Fibroblast of the aortic adventitia (primary cell): ENCODE results near the gene CRAT. TPM values are rescaled to one million over a fixed set of nuclear protein-coding genes. Genes with fewer than 3 reads are reported as not detected.

Source experiments
- DNase-seq: peaks from one replicate; pipeline ENCODE4 v3.0.0-alpha.2; 2010; ENCODE audit warnings: low read depth
- H3K4me3 ChIP-seq: 2 replicates; pipeline ENCODE4 v1.5.1; 2011; ENCODE audit warnings: low read depth, mild to moderate bottlenecking, control low read depth, low read length, moderate library complexity
- total RNA-seq: library from RNA; depleted of rRNA; stranded (reverse); fragments of >200 nt; gene quantifications from 2 replicates; pipeline ENCODE4 v1.2.3, GENCODE V29; 2012; ENCODE audit warnings: low replicate concordance
- TF ChIP-seq, protein P1 (sequence below): IDR thresholded peaks from 2 replicates; pipeline ENCODE4 v1.5.1; 2011; ENCODE audit warnings: mild to moderate bottlenecking, low read length, control low read depth, inconsistent platforms; ENCODE audit not compliant: insufficient read depth

CRAT gene
- total RNA-seq, 1 donor = 66.0 TPM

- DNase-seq = no peak
- TF ChIP-seq, protein P1, sequence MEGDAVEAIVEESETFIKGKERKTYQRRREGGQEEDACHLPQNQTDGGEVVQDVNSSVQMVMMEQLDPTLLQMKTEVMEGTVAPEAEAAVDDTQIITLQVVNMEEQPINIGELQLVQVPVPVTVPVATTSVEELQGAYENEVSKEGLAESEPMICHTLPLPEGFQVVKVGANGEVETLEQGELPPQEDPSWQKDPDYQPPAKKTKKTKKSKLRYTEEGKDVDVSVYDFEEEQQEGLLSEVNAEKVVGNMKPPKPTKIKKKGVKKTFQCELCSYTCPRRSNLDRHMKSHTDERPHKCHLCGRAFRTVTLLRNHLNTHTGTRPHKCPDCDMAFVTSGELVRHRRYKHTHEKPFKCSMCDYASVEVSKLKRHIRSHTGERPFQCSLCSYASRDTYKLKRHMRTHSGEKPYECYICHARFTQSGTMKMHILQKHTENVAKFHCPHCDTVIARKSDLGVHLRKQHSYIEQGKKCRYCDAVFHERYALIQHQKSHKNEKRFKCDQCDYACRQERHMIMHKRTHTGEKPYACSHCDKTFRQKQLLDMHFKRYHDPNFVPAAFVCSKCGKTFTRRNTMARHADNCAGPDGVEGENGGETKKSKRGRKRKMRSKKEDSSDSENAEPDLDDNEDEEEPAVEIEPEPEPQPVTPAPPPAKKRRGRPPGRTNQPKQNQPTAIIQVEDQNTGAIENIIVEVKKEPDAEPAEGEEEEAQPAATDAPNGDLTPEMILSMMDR = no peak
- H3K4me3 ChIP-seq = no peak overlapping the region
Observed at GRCh38 chr9:129097671-129098306, 12.8 kb downstream of the CRAT start.

DNA sequence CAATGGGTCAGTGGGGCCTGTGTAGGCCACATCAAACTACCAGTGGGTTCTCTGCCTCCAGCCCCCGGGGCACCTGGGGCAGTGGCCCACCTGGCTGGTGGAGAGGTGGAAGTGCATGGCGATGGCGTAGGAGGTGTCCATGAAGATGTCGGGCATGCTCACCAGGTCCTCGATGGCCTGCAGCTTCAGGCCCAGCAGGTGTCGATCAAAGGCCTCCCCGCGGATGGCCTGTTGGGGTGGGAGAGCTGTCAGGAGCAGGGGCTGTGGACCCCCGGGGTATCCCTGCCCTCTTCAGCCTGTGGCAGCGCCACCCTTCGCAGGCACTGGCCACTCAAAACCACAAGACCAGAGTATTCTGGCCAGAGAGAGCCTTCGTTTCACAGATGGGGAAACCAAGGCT is 14.7 kb downstream of the CRAT start:
- DNase-seq = no peak
- TF ChIP-seq, protein P1 = no peak
- no peak overlapping the region for H3K4me3 ChIP-seq

GRCh38 chr9:129095170-129095667 is 15.4 kb downstream of the CRAT start:
- H3K4me3 ChIP-seq = no peak overlapping the region
- TF ChIP-seq, protein P1 = no peak
- DNase-seq = no peak

DNA sequence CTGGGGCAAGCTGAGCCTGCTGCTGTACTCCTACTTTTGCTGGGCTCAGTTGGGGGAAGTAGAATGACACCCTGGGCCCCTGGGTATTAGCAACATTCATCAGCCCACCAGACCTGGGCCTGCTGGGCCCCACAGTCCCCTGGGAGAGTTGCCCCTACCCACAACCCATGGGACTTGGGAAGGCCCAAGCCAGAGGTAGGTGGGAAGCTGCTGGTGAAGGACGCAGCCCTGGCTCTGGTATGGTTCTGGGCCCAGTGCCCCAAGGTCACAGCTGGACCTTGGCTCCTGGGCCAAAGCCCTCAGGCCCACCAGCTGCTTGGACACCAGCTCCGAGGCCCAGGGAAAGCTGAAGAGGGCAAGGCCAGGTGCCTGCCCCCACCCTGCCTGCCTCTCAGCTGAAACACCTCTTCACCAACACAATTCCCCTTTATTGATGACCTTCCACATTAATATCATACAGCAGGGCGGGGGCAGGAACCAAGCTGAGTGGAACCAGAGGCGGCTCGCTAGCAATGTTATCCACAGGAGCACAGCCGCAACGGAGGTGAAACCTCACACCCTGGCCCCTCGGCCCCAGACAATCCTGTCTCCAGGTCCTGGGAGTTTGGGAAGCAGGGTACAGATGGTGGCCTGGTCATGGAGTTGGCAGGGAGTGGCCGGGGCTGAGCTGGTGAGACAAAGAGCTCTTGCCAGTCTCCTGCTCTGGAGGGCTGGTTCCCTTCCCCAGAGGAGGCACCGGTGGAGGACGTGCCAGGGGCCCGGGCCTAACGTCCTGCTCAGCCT is 16.0 kb downstream of the CRAT start:
- TF ChIP-seq, protein P1 = no peak
- no peak for DNase-seq
- H3K4me3 ChIP-seq = no peak overlapping the region

- TF ChIP-seq, protein P1 = no peak
- no peak for DNase-seq
Observed at GRCh38 chr9:129093602-129094386, 16.8 kb downstream of the CRAT start.

GRCh38 chr9:129089246-129089645 is 21.3 kb downstream of the CRAT start:
- no peak overlapping the region for H3K4me3 ChIP-seq
- DNase-seq = no peak
- TF ChIP-seq, protein P1 = no peak

More at GRCh38 chr9:129093602-129094386, 16.8 kb downstream of the CRAT start:
- H3K4me3 ChIP-seq = no peak overlapping the region
